Thoracic aorta (tissue), 2 donors: ENCODE data around the gene TM4SF4. TPM values are rescaled to one million over a fixed set of nuclear protein-coding genes. Genes with fewer than 3 reads are reported as not detected.
A peak's percentile ranks its signal among the peaks of the same experiment; 100 is the strongest.

ENCODE experiments used
- ATAC-seq: fragments of 150-250 bp; one replicate; pipeline ENCODE4 v1.8.0; 2017; ENCODE audit warnings: low read depth; ENCODE audit not compliant: insufficient number of reproducible peaks, low FRiP score
- DNase-seq: peaks from one replicate; pipeline ENCODE4 v3.0.0-alpha.2; 2020; ENCODE audit warnings: low spot score
- H3K27ac ChIP-seq, 2 donors: fragments of 200-600 bp; sonication (generic); 1 replicate in 1 of 2; 2 replicates in 1 of 2; pipeline ENCODE4 v1.5.1; 2016; ENCODE audit warnings: mild to moderate bottlenecking in 2 of 2, moderate library complexity in 2 of 2
- H3K27me3 ChIP-seq: fragments of 200-600 bp; sonication (generic); replicated peaks from 2 replicates; pipeline ENCODE4 v1.6.0; 2016; ENCODE audit warnings: mild to moderate bottlenecking; ENCODE audit not compliant: insufficient read depth
- H3K36me3 ChIP-seq: fragments of 200-600 bp; sonication (generic); one replicate; pipeline ENCODE4 v1.5.1; 2016
- H3K4me1 ChIP-seq, 2 donors: fragments of 200-600 bp; sonication (generic); 1 replicate in 1 of 2; 2 replicates in 1 of 2; pipeline versions ENCODE4 v1.5.1 to v1.6.0; 2016; ENCODE audit warnings: low read depth in 2 of 2, mild to moderate bottlenecking in 1 of 2; ENCODE audit not compliant: control insufficient read depth in 1 of 2
- H3K4me3 ChIP-seq: fragments of 200-600 bp; sonication (generic); 2 replicates; pipeline ENCODE4 v1.5.1; 2016; ENCODE audit warnings: mild to moderate bottlenecking
- H3K9me3 ChIP-seq: fragments of 200-600 bp; sonication (generic); 2 replicates; pipeline ENCODE4 v1.5.1; 2016
- total RNA-seq, 2 donors: library from RNA; depleted of rRNA; stranded (reverse); fragments of >200 nt; gene quantifications; one replicate each; pipeline versions ENCODE4 v1.1.0 to v1.2.3, GENCODE V29; 2016
- TF ChIP-seq, protein P1 (sequence below): fragments of 200-600 bp; sonication (generic); IDR thresholded peaks from one replicate; pipeline ENCODE4 v1.5.1; 2019; ENCODE audit warnings: antibody characterized with exemption

The TM4SF4 gene
- total RNA-seq, 2 donors from 2014 or later = not detected

DNA sequence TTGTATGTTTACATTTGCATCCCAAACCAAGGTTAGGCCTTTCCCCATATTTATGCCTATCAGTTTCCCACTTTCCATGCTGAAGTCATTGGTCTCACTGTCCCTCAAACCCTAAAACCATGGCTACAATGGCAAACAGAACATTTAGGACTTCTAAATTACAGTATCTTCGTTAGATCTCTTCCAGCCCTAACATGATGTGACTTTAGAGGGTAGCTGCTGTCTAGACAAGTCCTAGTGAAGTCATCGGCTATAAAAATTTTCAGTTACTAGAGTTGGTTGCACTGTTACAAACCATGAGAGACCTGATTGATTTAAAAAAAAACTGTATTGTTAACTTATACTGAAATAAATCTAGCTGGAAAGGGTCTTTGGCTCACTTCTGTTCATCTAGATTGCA is 54.6 kb downstream of the TM4SF4 start:
- Histone ChIP-seq H3K27ac (peak overlapping the region in 1 of 2 donors; percentile 57), H3K27me3 (no peaks in the 10 kb centered on the region), H3K4me3 (no peak overlapping the region), H3K36me3 (no peaks in the 10 kb centered on the region), H3K4me1 (peaks cover 15 to 70% of the 10 kb centered on the region in 2 donors), H3K9me3 (no peaks in the 10 kb centered on the region)
- DNase-seq (no peak), ATAC-seq (no peak)
- TF ChIP-seq, protein P1, sequence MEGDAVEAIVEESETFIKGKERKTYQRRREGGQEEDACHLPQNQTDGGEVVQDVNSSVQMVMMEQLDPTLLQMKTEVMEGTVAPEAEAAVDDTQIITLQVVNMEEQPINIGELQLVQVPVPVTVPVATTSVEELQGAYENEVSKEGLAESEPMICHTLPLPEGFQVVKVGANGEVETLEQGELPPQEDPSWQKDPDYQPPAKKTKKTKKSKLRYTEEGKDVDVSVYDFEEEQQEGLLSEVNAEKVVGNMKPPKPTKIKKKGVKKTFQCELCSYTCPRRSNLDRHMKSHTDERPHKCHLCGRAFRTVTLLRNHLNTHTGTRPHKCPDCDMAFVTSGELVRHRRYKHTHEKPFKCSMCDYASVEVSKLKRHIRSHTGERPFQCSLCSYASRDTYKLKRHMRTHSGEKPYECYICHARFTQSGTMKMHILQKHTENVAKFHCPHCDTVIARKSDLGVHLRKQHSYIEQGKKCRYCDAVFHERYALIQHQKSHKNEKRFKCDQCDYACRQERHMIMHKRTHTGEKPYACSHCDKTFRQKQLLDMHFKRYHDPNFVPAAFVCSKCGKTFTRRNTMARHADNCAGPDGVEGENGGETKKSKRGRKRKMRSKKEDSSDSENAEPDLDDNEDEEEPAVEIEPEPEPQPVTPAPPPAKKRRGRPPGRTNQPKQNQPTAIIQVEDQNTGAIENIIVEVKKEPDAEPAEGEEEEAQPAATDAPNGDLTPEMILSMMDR = no peak

DNA sequence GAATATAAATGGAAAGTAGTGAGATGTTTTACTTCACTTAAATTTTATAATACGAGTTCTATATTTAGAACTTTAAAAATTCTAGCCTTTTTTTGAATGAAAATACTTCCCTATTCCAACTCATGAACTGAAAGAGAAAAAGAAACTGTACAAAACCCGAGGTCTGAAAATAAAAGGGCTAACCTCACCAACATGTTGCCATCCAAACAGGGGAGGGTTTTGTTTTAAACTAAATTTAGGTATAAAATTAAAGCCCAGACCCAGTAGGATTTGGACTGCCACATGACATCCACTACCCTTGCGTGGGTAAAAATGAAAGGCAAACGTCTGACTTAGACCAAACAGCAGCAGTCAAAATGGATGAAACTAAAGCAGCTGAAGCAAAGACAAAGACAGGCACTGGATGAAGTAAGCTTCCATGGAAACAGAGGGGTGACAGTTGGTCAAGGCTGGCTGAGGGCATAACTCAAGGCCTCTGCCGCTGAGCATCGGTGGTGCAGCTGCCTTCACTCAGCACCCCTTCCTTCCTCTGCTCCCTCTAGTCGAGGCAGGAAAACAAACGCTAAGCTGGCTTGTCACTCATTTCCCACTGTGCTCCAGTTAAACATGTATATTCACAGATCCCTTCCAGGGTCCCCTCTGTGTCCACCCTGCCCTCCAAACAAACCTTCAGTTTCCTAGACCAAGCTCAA is 58.1 kb downstream of the TM4SF4 start:
- Histone ChIP-seq H3K27ac (peak overlapping the region; percentile 12 to 61), H3K4me3 (peak overlapping the region; percentile 48), H3K27me3 (no peaks in the 10 kb centered on the region), H3K4me1 (peaks cover 32 to 88% of the 10 kb centered on the region in 2 donors), H3K36me3 (no peaks in the 10 kb centered on the region), H3K9me3 (no peaks in the 10 kb centered on the region)
- ATAC-seq (no peak), DNase-seq (no peak)
- TF ChIP-seq, protein P1 = no peak

DNA sequence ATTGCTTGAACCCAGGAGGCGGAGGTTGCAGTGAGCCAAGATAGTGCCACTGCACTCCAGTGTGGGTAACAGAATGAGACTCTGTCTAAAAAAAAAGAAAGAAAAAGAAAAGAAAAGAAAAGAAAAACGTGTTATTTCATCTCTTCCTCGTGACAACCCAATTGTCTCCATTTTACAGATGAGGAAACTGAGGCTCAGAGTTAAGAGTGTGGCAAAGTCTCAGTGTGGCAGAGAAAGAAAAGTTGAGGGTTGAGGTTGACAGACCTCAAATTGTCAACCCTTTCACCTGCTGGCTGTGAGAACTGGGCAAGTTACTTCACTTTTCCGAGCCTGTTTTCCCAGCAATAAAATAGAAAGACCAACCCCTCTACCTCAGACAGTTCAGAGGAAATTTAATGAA is 59.6 kb downstream of the TM4SF4 start:
- H3K4me1 ChIP-seq = peaks cover 28 to 82% of the 10 kb centered on the region in 2 donors
- H3K27ac ChIP-seq = peak overlapping the region; percentile 35 to 61
- ATAC-seq (no peak), DNase-seq (no peak)
- H3K27me3 ChIP-seq = no peaks in the 10 kb centered on the region
- H3K36me3 ChIP-seq = no peaks in the 10 kb centered on the region
- no peak overlapping the region for H3K4me3 ChIP-seq
- TF ChIP-seq, protein P1 = no peak
- no peaks in the 10 kb centered on the region for H3K9me3 ChIP-seq

DNA sequence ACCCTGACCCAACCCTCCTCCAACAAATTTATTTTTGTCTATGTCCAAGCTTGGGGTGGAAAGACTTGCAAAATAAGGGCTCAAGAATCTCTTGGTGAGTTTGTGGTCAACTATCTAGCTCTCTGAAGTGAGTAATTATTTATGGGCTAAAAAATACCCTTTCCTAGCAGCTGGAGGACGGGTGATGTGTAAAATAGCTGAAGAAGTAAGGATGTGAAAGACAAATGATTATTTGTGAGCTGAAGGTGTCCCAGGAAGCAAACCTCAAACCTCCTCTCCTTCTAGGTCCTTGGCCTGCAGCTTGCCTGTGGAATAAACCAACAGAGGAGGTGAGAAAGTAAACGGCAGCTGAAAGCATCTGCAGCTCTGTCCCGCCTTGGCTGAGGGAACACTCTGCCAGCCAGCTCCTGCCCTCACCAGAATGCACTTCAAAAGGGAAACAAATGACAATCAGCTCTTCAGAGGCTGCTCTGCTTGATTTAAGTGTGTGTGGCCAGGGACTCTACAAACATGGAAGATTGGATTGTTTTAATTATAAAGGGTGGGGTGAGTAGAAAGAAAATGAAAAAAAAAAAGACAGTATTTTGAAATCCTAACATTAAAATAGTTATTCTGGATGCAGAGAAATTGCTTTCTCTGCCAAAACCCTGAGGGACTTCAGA is 60.3 kb downstream of the TM4SF4 start:
- TF ChIP-seq, protein P1 = no peak
- Histone ChIP-seq H3K36me3 (no peaks in the 10 kb centered on the region), H3K27me3 (no peaks in the 10 kb centered on the region), H3K27ac (peak overlapping the region; percentile 18 to 61), H3K4me3 (no peak overlapping the region), H3K9me3 (no peaks in the 10 kb centered on the region), H3K4me1 (peaks cover 31 to 85% of the 10 kb centered on the region in 2 donors)
- ATAC-seq (no peak), DNase-seq (no peak)

DNA sequence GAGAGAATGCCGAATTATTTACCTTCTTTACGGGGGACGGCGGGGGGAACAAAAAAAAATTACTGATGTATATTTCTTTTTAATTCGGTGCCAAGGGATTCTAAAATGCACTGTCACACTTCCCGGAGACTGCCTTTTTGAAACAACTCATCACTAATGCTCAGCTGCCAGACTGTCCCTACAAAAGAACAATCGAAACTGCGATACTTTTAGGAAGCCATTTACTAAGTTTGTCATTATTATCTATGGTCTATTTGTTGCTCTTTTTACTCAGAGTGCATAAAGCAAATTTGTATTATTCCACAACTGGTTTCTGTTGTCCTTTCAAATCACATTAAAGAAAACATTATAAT is 60.8 kb downstream of the TM4SF4 start:
- peaks cover 31 to 90% of the 10 kb centered on the region in 2 donors for H3K4me1 ChIP-seq
- H3K9me3 ChIP-seq = no peaks in the 10 kb centered on the region
- no peaks in the 10 kb centered on the region for H3K27me3 ChIP-seq
- no peak overlapping the region for H3K4me3 ChIP-seq
- ATAC-seq = no peak
- H3K36me3 ChIP-seq = no peaks in the 10 kb centered on the region
- DNase-seq = no peak
- peak overlapping the region; percentile 7 to 61 for H3K27ac ChIP-seq
- TF ChIP-seq, protein P1 = no peak
